T-cell (primary cell): ENCODE measurements around the gene TECPR2. TPM values are rescaled to one million over a fixed set of nuclear protein-coding genes. Genes with fewer than 3 reads are reported as not detected.

Experiments
- ATAC-seq, 4 experiments: fragments of 200-7000 bp in 3 of 4; fragments of 150-1000 bp in 1 of 4; cut with Tn5 transposase; replicated peaks in 1 of 4; 1 replicate in 3 of 4; 2 replicates in 1 of 4; pipeline ENCODE4 v1.10.0; 2021; ENCODE audit warnings: moderate library complexity in 3 of 4, mild to moderate bottlenecking in 2 of 4, moderate number of reproducible peaks in 1 of 4
- CTCF ChIA-PET, 2 donors: fragments of 300-600 bp; sonication (Branson Sonifier 250); formaldehyde crosslinking; loops; one replicate each; lab custom pipeline; 2022; ENCODE audit warnings: antibody characterized with exemption in 2 of 2; lab: Charles Lee
- POLR2A ChIA-PET, 2 donors: fragments of 300-600 bp; sonication (Branson Sonifier 250); formaldehyde crosslinking; loops; one replicate each; lab custom pipeline; 2022; ENCODE audit warnings: antibody characterized with exemption in 2 of 2; lab: Charles Lee
- DNase-seq, 35 experiments: peaks; one replicate each; pipeline versions ENCODE4 v3.0.0 to v3.0.0-alpha.2; 2013 to 2023
- H3K27ac ChIP-seq: one replicate; pipeline ENCODE4 v1.5.1; 2013; ENCODE audit warnings: low read length
- H3K27me3 ChIP-seq, 2 experiments: replicated peaks in 1 of 2; 1 replicate in 1 of 2; 2 replicates in 1 of 2; pipeline versions ENCODE4 v1.6.1 to v1.7.0; 2013; ENCODE audit warnings: low read length in 1 of 2, mixed read lengths in 1 of 2; ENCODE audit not compliant: control insufficient read depth in 2 of 2, insufficient read depth in 2 of 2; ENCODE audit errors: extremely low read depth in 1 of 2
- H3K36me3 ChIP-seq, 2 donors: 1 replicate in 1 of 2; 2 replicates in 1 of 2; pipeline versions ENCODE4 v1.6.1 to v1.7.0; 2013; ENCODE audit warnings: low read length in 1 of 2; ENCODE audit not compliant: control insufficient read depth in 2 of 2, insufficient read depth in 1 of 2; ENCODE audit errors: extremely low read depth in 1 of 2
- H3K4me1 ChIP-seq, 2 experiments: 1 replicate in 1 of 2; 2 replicates in 1 of 2; pipeline versions ENCODE4 v1.6.1 to v1.7.0; 2013; ENCODE audit warnings: low read length in 2 of 2, mixed read lengths in 1 of 2; ENCODE audit not compliant: insufficient read depth in 2 of 2, control insufficient read depth in 1 of 2; ENCODE audit errors: extremely low read depth in 1 of 2
- H3K4me3 ChIP-seq, 2 donors: 1 replicate in 1 of 2; 2 replicates in 1 of 2; pipeline versions ENCODE4 v1.5.1 to v1.7.0; 2013; ENCODE audit warnings: mild to moderate bottlenecking in 2 of 2, low read length in 1 of 2, moderate library complexity in 1 of 2; ENCODE audit not compliant: control insufficient read depth in 1 of 2; ENCODE audit errors: extremely low read depth in 1 of 2
- H3K9me3 ChIP-seq: 2 replicates; pipeline ENCODE4 v1.7.0; 2013
- H3K27ac Mint-ChIP-seq, 2 donors: one replicate each; pipeline ENCODE4 v1.8.0; 2020 to 2021; ENCODE audit warnings: mild to moderate bottlenecking in 2 of 2, mixed read lengths in 2 of 2
- H3K27me3 Mint-ChIP-seq, 2 donors: one replicate each; pipeline ENCODE4 v1.8.0; 2021 to 2022; ENCODE audit warnings: mixed read lengths in 2 of 2
- H3K36me3 Mint-ChIP-seq: one replicate; pipeline ENCODE4 v1.8.0; 2021; ENCODE audit warnings: mixed read lengths
- H3K4me1 Mint-ChIP-seq, 3 donors: one replicate each; pipeline ENCODE4 v1.8.0; 2020 to 2022; ENCODE audit warnings: mixed read lengths in 3 of 3, mild to moderate bottlenecking in 1 of 3
- H3K4me3 Mint-ChIP-seq, 3 donors: one replicate each; pipeline ENCODE4 v1.8.0; 2020 to 2022; ENCODE audit warnings: mild to moderate bottlenecking in 3 of 3, mixed read lengths in 3 of 3, moderate library complexity in 3 of 3
- H3K9me3 Mint-ChIP-seq, 3 donors: one replicate each; pipeline ENCODE4 v1.8.0; 2020 to 2022; ENCODE audit warnings: mixed read lengths in 3 of 3
- WGBS: methylation state at CpG from one replicate; pipeline ENCODE4 v1.1.5; 2013; ENCODE audit warnings: missing lambda C conversion rate; ENCODE audit not compliant: insufficient coverage; 5-methylcytosine and 5-hydroxymethylcytosine counted together
- total RNA-seq, 35 experiments: library from RNA in 6 of 35; stranded (reverse) in 6 of 35; fragments of 120-200 nt in 1 of 35; gene quantifications; one replicate each; pipeline versions ENCODE4 v1.2.1 to v1.2.4 and lab custom pipeline; 2013 to 2026

TECPR2 gene
- total RNA-seq, 5 donors from 2014 or later (not counting 1 experiment from before 2014, with no cell fraction given), result 8.6 to 16.5 (median 10.8) TPM

DNA sequence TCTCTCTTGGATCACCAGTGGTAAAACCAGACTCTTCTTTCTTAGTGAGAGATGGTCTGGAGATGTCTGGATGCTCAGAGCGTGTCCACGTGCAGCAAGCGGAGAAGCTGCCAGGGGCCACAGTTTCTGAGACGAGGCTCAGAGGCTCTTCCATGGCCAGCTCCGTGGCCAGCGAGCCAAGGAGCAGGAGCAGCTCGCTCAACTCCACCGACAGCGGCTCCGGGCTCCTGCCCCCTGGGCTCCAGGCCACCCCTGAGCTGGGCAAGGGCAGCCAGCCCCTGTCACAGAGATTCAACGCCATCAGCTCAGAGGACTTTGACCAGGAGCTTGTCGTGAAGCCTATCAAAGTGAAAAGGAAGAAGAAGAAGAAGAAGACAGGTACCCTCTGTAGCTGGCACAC is 69.0 kb downstream of the TECPR2 start:
- ChIA-PET POLR2A (no interaction called here), CTCF (interaction anchor here in 1 of 2 donors (0.7 kb wide), 1 partner anchor 18 kb away, joined by 4 read pairs; no protein-coding TSS in a partner anchor)
- peaks cover 26% of the 10 kb centered on the region for H3K36me3 Mint-ChIP-seq
- no peaks in the 10 kb centered on the region for H3K4me1 Mint-ChIP-seq
- peaks cover 8 to 20% of the 10 kb centered on the region in 2 donors for H3K36me3 ChIP-seq
- no peak overlapping the region for H3K4me3 ChIP-seq
- no peaks in the 10 kb centered on the region for H3K27me3 Mint-ChIP-seq
- H3K9me3 Mint-ChIP-seq, result no peaks in the 10 kb centered on the region
- H3K4me1 ChIP-seq, result no peaks in the 10 kb centered on the region
- H3K4me3 Mint-ChIP-seq, result no peak overlapping the region
- H3K27ac ChIP-seq, result no peak overlapping the region
- DNase-seq, result no peak
- WGBS, result 92% methylated on average over 11 of the region's 12 CpGs
- H3K9me3 ChIP-seq, result no peaks in the 10 kb centered on the region
- H3K27me3 ChIP-seq, result no peaks in the 10 kb centered on the region
- ATAC-seq, result no peak
- no peak overlapping the region for H3K27ac Mint-ChIP-seq

DNA sequence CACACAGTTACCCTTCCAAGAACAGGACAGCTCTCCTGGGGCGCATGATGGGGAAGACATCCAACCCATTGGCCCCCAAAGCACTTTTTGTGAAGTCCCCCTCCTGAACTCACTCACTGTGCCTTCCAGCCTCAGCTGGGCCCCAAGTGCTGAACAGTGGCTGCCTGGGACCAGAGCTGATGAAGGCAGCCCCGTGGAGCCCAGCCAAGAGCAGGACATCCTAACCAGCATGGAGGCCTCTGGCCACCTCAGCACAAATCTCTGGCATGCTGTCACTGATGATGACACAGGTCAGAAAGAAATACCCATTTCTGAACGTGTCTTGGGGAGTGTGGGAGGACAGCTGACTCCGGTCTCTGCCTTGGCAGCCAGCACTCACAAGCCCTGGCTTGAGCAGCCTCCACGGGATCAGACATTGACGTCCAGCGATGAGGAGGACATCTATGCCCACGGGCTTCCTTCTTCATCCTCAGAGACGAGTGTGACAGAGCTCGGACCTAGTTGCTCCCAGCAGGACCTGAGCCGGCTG is 72.0 kb downstream of the TECPR2 start:
- H3K36me3 ChIP-seq, result peaks cover 5 to 18% of the 10 kb centered on the region in 2 donors
- no peak overlapping the region for H3K27ac ChIP-seq
- peaks cover 0 to 6% (median 3%) of the 10 kb centered on the region in 3 donors for H3K4me1 Mint-ChIP-seq
- ATAC-seq (no peak), DNase-seq (no peak)
- POLR2A ChIA-PET, result no interaction called here
- H3K27me3 ChIP-seq, result no peaks in the 10 kb centered on the region
- H3K9me3 Mint-ChIP-seq, result no peaks in the 10 kb centered on the region
- 87% methylated on average over 10 of the region's 11 CpGs for WGBS
- H3K36me3 Mint-ChIP-seq, result peaks cover 12% of the 10 kb centered on the region
- no peak overlapping the region for H3K4me3 ChIP-seq
- H3K27me3 Mint-ChIP-seq, result no peaks in the 10 kb centered on the region
- CTCF ChIA-PET, result interaction anchor here in 1 of 2 donors (0.6 to 1.0 kb wide), 2 partner anchors 36 to 160 kb away, joined by 3 read pairs; no protein-coding TSS in a partner anchor
- H3K4me3 Mint-ChIP-seq, result no peak overlapping the region
- H3K9me3 ChIP-seq, result no peaks in the 10 kb centered on the region
- H3K4me1 ChIP-seq, result peaks cover 0 to 6% of the 10 kb centered on the region in 2 experiments
- H3K27ac Mint-ChIP-seq, result no peak overlapping the region

DNA sequence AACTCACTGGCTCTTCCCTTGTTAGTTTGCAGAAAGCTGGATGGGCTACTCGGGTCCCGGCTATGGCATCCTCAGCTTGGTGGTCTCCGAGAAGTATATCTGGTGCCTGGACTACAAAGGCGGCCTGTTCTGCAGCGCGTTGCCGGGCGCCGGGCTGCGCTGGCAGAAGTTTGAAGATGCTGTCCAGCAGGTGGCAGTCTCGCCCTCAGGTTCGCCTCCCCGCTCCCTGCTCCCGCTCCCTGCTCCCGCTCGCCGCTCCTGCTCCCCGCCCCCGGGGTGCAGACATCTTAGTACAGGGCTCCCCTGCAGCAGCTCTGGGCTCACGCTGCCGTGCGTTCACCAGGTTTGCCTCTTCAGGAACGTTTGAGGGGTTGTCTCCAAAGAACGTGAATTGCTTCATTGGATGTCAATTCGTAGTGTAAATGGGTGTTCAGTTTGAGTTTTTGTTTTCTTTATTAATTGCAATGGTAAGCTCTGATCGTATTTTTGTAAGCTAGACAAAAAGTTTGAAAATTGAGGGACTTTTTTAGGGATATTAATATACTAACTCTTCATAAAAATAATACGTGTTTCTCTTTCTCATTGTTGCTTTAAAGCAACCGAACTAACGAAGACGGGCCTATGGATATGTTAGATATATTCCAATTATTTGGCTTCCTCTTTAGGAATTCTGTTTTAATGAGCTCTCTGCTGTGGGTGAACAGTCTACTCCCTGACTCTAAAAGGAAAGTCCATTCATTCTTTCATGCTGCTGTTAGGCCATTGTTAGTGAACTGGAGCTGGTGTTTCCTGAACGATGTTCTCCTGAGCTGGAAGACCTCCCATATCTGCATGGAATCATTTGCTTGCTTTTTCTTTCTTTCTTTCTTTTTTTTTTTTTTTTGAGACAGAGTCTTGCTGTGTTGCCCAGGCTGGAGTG is 75.5 kb downstream of the TECPR2 start:
- POLR2A ChIA-PET, result interaction anchor here in 1 of 2 donors (0.5 kb wide), 1 partner anchor 65 kb away, joined by 3 read pairs; no protein-coding TSS in a partner anchor
- Mint-ChIP-seq H3K4me3 (no peak overlapping the region), H3K9me3 (no peaks in the 10 kb centered on the region), H3K4me1 (peaks cover 0 to 6% (median 3%) of the 10 kb centered on the region in 3 donors), H3K36me3 (peaks cover 27% of the 10 kb centered on the region), H3K27me3 (no peaks in the 10 kb centered on the region), H3K27ac (no peak overlapping the region)
- 27% methylated on average over 19 of the region's 31 CpGs for WGBS
- Histone ChIP-seq H3K27ac (no peak overlapping the region), H3K36me3 (peaks cover 18 to 23% of the 10 kb centered on the region in 2 donors), H3K4me1 (peaks cover 0 to 6% of the 10 kb centered on the region in 2 experiments), H3K27me3 (no peaks in the 10 kb centered on the region), H3K4me3 (no peak overlapping the region), H3K9me3 (no peaks in the 10 kb centered on the region)
- CTCF ChIA-PET, result interaction anchor here (0.9 to 2.1 kb wide), 7 partner anchors 59 to 335 kb away, joined by 3 to 11 read pairs (median 3); no protein-coding TSS in a partner anchor
- peak in 33 of 35 experiments; percentile 6 to 84 (median 44) for DNase-seq
- peak; percentile 44 to 63 (median 57) for ATAC-seq

DNA sequence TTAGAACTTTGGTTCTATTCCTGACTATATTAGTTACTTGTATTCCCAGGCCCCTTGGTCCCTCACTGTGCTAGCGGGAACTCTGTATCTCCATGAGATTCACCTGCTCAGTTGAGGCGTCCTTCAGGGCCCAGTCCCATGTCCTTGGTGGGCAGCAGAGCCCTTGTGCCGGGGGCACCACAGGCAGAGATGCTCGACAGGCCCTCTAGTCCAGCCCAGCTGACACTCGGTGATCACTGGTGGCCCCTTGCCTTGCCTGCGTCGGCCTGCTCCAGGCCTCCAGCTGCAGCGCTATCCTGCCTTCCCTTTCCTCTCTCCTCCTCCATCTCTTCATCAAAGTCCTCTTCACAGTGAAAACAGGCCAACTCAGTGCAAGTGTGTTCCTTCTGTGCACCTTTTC is 76.8 kb downstream of the TECPR2 start:
- H3K27ac ChIP-seq, result no peak overlapping the region
- peaks cover 13 to 25% of the 10 kb centered on the region in 2 donors for H3K36me3 ChIP-seq
- H3K27me3 Mint-ChIP-seq, result no peaks in the 10 kb centered on the region
- DNase-seq (no peak), ATAC-seq (no peak)
- H3K4me3 Mint-ChIP-seq, result no peak overlapping the region
- ChIA-PET POLR2A (no interaction called here), CTCF (no interaction called here)
- WGBS, result 97% methylated on average over 8 of the region's 8 CpGs
- peaks cover 32% of the 10 kb centered on the region for H3K36me3 Mint-ChIP-seq
- no peaks in the 10 kb centered on the region for H3K9me3 ChIP-seq
- peaks cover 0 to 6% of the 10 kb centered on the region in 2 experiments for H3K4me1 ChIP-seq
- H3K9me3 Mint-ChIP-seq, result no peaks in the 10 kb centered on the region
- H3K4me3 ChIP-seq, result no peak overlapping the region
- H3K27me3 ChIP-seq, result no peaks in the 10 kb centered on the region
- H3K27ac Mint-ChIP-seq, result no peak overlapping the region
- H3K4me1 Mint-ChIP-seq, result peaks cover 0 to 6% (median 3%) of the 10 kb centered on the region in 3 donors

DNA sequence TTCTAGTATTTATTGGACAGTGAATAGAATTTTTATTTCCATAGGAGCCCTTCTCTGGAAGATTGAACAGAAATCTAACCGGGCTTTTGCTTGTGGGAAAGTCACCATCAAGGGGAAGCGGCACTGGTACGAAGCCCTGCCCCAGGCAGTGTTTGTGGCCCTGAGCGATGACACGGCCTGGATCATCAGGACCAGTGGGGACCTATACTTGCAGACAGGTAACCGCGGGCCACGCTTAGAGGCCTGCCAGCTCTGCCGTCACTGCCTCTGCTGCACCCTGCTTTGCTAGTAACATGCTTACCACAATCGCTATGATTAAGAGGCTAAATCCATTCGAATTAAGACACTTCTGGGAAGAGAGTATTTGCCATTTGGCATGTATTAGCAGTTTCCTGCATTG is 77.7 kb downstream of the TECPR2 start:
- H3K4me3 Mint-ChIP-seq, result no peak overlapping the region
- Histone ChIP-seq H3K27me3 (no peaks in the 10 kb centered on the region), H3K4me3 (no peak overlapping the region), H3K4me1 (peaks cover 0 to 6% of the 10 kb centered on the region in 2 experiments), H3K27ac (no peak overlapping the region), H3K36me3 (peaks cover 9 to 31% of the 10 kb centered on the region in 2 donors), H3K9me3 (no peaks in the 10 kb centered on the region)
- 94% methylated on average over 8 of the region's 11 CpGs for WGBS
- CTCF ChIA-PET, result no interaction called here
- no peaks in the 10 kb centered on the region for H3K9me3 Mint-ChIP-seq
- H3K27ac Mint-ChIP-seq, result no peak overlapping the region
- peaks cover 39% of the 10 kb centered on the region for H3K36me3 Mint-ChIP-seq
- DNase-seq (no peak), ATAC-seq (no peak)
- POLR2A ChIA-PET, result no interaction called here
- no peaks in the 10 kb centered on the region for H3K27me3 Mint-ChIP-seq
- H3K4me1 Mint-ChIP-seq, result peaks cover 0 to 6% (median 3%) of the 10 kb centered on the region in 3 donors
